Endodermal cell (in vitro differentiated cells): Measurements from ENCODE around the gene MYOC. TPM values are rescaled to one million over a fixed set of nuclear protein-coding genes. Genes with fewer than 3 reads are reported as not detected.

Experiments
- DNase-seq: peaks from one replicate; pipeline ENCODE4 v3.0.0-alpha.2; 2017
- H3K27ac ChIP-seq: 2 replicates; pipeline ENCODE4 v1.5.1; 2013; ENCODE audit warnings: mild to moderate bottlenecking, low read depth, low read length, moderate library complexity
- H3K27me3 ChIP-seq: 2 replicates; pipeline ENCODE4 v1.6.1; 2013; ENCODE audit warnings: mild to moderate bottlenecking, low read length, moderate library complexity; ENCODE audit not compliant: insufficient read depth, control insufficient read depth, poor library complexity, severe bottlenecking
- H3K36me3 ChIP-seq: 2 replicates; pipeline ENCODE4 v1.7.0; 2013; ENCODE audit warnings: mild to moderate bottlenecking, low read length, moderate library complexity; ENCODE audit not compliant: control insufficient read depth, insufficient read depth
- H3K4me1 ChIP-seq: one replicate; pipeline ENCODE4 v1.7.0; 2013; ENCODE audit warnings: low read length; ENCODE audit not compliant: control insufficient read depth, insufficient read depth
- H3K4me3 ChIP-seq: 2 replicates; pipeline ENCODE4 v1.5.1; 2013; ENCODE audit warnings: mild to moderate bottlenecking, low read length, moderate library complexity
- H3K9ac ChIP-seq: 2 replicates; pipeline ENCODE4 v1.6.1; 2013; ENCODE audit warnings: mild to moderate bottlenecking, low read length, moderate library complexity; ENCODE audit not compliant: poor library complexity, severe bottlenecking; ENCODE audit errors: extremely low read depth
- H3K9me3 ChIP-seq: 2 replicates; pipeline ENCODE4 v1.6.1; 2013; ENCODE audit warnings: mild to moderate bottlenecking, low read length, moderate library complexity; ENCODE audit not compliant: control insufficient read depth
- H3K27ac Mint-ChIP-seq: 2 replicates; pipeline ENCODE4 v1.8.0; 2020; ENCODE audit warnings: mixed read lengths
- H3K27me3 Mint-ChIP-seq: 2 replicates; pipeline ENCODE4 v1.8.0; 2021; ENCODE audit warnings: mild to moderate bottlenecking, mixed read lengths; ENCODE audit not compliant: insufficient read depth
- H3K36me3 Mint-ChIP-seq: 2 replicates; pipeline ENCODE4 v1.8.0; 2020; ENCODE audit warnings: low read depth, mixed read lengths
- H3K4me1 Mint-ChIP-seq: 2 replicates; pipeline ENCODE4 v1.8.0; 2020; ENCODE audit warnings: mixed read lengths
- H3K4me3 Mint-ChIP-seq: 2 replicates; pipeline ENCODE4 v1.8.0; 2020; ENCODE audit warnings: mild to moderate bottlenecking, moderate library complexity, mixed read lengths
- H3K9me3 Mint-ChIP-seq: 2 replicates; pipeline ENCODE4 v1.8.0; 2020; ENCODE audit warnings: mild to moderate bottlenecking, mixed read lengths
- CTCF ChIP-seq: fragments of 200-600 bp; sonication (generic); conservative IDR thresholded peaks from 2 replicates; pipeline ENCODE4 v1.5.0; 2021; ENCODE audit warnings: antibody characterized with exemption, mild to moderate bottlenecking
- WGBS, 2 experiments: methylation state at CpG; one replicate each; pipeline versions ENCODE4 v1.1.5 to v1.1.7; 2013; ENCODE audit warnings: missing lambda C conversion rate in 2 of 2, mixed read lengths in 1 of 2; ENCODE audit not compliant: insufficient coverage in 1 of 2, insufficient read length in 1 of 2; 5-methylcytosine and 5-hydroxymethylcytosine counted together
- total RNA-seq, 2 donors: library from RNA; stranded (reverse); fragmentation: NEBNext Ultra II Directional in 1 of 2; extraction: Animal tissue kit (Norgen Biotek cat#: 25700) in 1 of 2; gene quantifications; 2 replicates in 1 of 2; 3 replicates in 1 of 2; pipeline ENCODE4 v1.2.1, GENCODE V29; 2021

The MYOC gene
- total RNA-seq, 2 donors from 2014 or later = not detected

GRCh38 chr1:171613282-171613681 lies 39.2 kb downstream of the MYOC start:
- no peak for DNase-seq
- no peaks in the 10 kb centered on the region for H3K36me3 Mint-ChIP-seq
- H3K36me3 ChIP-seq = no peaks in the 10 kb centered on the region
- peaks cover 9% of the 10 kb centered on the region for H3K27me3 Mint-ChIP-seq
- H3K27ac Mint-ChIP-seq = no peak overlapping the region
- no peak overlapping the region for H3K4me3 ChIP-seq
- WGBS, 2 experiments = 75 to 95% methylated on average over 1 of the region's 1 CpG
- H3K4me3 Mint-ChIP-seq = no peak overlapping the region
- H3K4me1 ChIP-seq = no peaks in the 10 kb centered on the region
- H3K27ac ChIP-seq = no peak overlapping the region
- H3K9me3 Mint-ChIP-seq = no peaks in the 10 kb centered on the region
- no peak for TF ChIP-seq CTCF
- peaks cover 18% of the 10 kb centered on the region for H3K27me3 ChIP-seq
- peaks cover 6% of the 10 kb centered on the region for H3K4me1 Mint-ChIP-seq
- H3K9ac ChIP-seq = no peak overlapping the region
- no peaks in the 10 kb centered on the region for H3K9me3 ChIP-seq

GRCh38 chr1:171611306-171611705 lies 41.2 kb downstream of the MYOC start:
- Histone ChIP-seq H3K4me1 (no peaks in the 10 kb centered on the region), H3K27ac (no peak overlapping the region), H3K9me3 (no peaks in the 10 kb centered on the region), H3K4me3 (no peak overlapping the region), H3K36me3 (no peaks in the 10 kb centered on the region), H3K27me3 (no peaks in the 10 kb centered on the region), H3K9ac (no peak overlapping the region)
- Mint-ChIP-seq H3K36me3 (no peaks in the 10 kb centered on the region), H3K27me3 (no peaks in the 10 kb centered on the region), H3K27ac (no peak overlapping the region), H3K4me3 (no peak overlapping the region), H3K4me1 (peaks cover 6% of the 10 kb centered on the region), H3K9me3 (no peaks in the 10 kb centered on the region)
- TF ChIP-seq CTCF = no peak
- no peak for DNase-seq
- WGBS, 2 experiments = 74 to 81% methylated on average over 2 of the region's 2 CpGs

- Histone ChIP-seq H3K9me3 (no peaks in the 10 kb centered on the region), H3K4me3 (no peak overlapping the region), H3K27me3 (no peaks in the 10 kb centered on the region), H3K9ac (no peak overlapping the region), H3K36me3 (no peaks in the 10 kb centered on the region), H3K27ac (no peak overlapping the region), H3K4me1 (no peaks in the 10 kb centered on the region)
- H3K27me3 Mint-ChIP-seq = no peaks in the 10 kb centered on the region
- no peak for DNase-seq
- WGBS, 2 experiments = 71 to 96% methylated on average over 1 to 2 of the region's 2 CpGs
- H3K9me3 Mint-ChIP-seq = no peaks in the 10 kb centered on the region
- no peak overlapping the region for H3K4me3 Mint-ChIP-seq
- no peak overlapping the region for H3K27ac Mint-ChIP-seq
- TF ChIP-seq CTCF = no peak
- peaks cover 6% of the 10 kb centered on the region for H3K4me1 Mint-ChIP-seq
- H3K36me3 Mint-ChIP-seq = no peaks in the 10 kb centered on the region
Observed at GRCh38 chr1:171610385-171610784, 42.1 kb downstream of the MYOC start.
